Ishikawa (cell line): ENCODE results near the gene SIRT2.
A peak's percentile ranks its signal among the peaks of the same experiment; 100 is the strongest.

Experiments used
- CEBPB ChIP-seq: IDR thresholded peaks from 2 replicates; pipeline ENCODE4 v1.6.1; 2012
- CREB1 ChIP-seq: IDR thresholded peaks from 2 replicates; pipeline ENCODE4 v1.6.1; 2012; ENCODE audit warnings: low read depth
- EGR1 ChIP-seq: IDR thresholded peaks from 2 replicates; pipeline ENCODE4 v1.6.1; 2012
- EP300 ChIP-seq: IDR thresholded peaks from 2 replicates; pipeline ENCODE4 v1.6.1; 2012; ENCODE audit warnings: borderline replicate concordance
- FOXM1 ChIP-seq: IDR thresholded peaks from 2 replicates; pipeline ENCODE4 v1.6.1; 2012; ENCODE audit warnings: low read depth, borderline replicate concordance
- NFIC ChIP-seq: IDR thresholded peaks from 2 replicates; pipeline ENCODE4 v1.6.1; 2012
- RAD21 ChIP-seq: IDR thresholded peaks from 2 replicates; pipeline ENCODE4 v1.6.1; 2012; ENCODE audit warnings: low read depth
- TAF1 ChIP-seq: IDR thresholded peaks from 2 replicates; pipeline ENCODE4 v1.6.1; 2012; ENCODE audit warnings: low read depth, mild to moderate bottlenecking
- TCF12 ChIP-seq: IDR thresholded peaks from 2 replicates; pipeline ENCODE4 v1.6.1; 2012; ENCODE audit warnings: low read depth
- TEAD4 ChIP-seq: IDR thresholded peaks from 2 replicates; pipeline ENCODE4 v1.6.1; 2012
- YY1 ChIP-seq: IDR thresholded peaks from 2 replicates; pipeline ENCODE4 v1.6.1; 2012; ENCODE audit warnings: low read depth
- ZBTB7A ChIP-seq: IDR thresholded peaks from 2 replicates; pipeline ENCODE4 v1.6.1; 2012; ENCODE audit warnings: low read depth
- TF ChIP-seq, protein P1 (sequence below): IDR thresholded peaks from 2 replicates; pipeline ENCODE4 v1.6.1; 2012
- TF ChIP-seq, protein P2 (sequence below): IDR thresholded peaks from 2 replicates; pipeline ENCODE4 v1.6.1; 2012
- TF ChIP-seq, protein P3 (sequence below): IDR thresholded peaks from 2 replicates; pipeline ENCODE4 v1.6.1; 2012; ENCODE audit warnings: low read depth, mild to moderate bottlenecking

The SIRT2 gene

DNA sequence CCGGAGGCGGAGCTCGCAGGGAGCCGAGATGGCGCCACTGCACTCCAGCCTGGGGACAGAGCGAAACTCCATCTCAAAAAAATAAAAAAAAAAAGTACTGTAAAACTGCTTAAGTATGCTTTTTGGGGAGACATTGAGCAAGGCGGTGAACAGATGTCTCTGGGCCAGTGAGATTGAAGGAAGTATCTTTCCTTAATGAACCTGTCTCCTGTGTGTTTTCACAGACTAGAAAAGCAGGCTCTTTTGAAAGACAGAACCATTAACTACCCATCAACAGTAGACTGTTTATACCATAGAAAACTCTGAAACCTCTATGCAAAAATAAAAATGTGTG lies 66.4 kb downstream of the SIRT2 start:
- TF ChIP-seq NFIC (no peak), TAF1 (no peak), TEAD4 (no peak), RAD21 (no peak), YY1 (no peak), TCF12 (no peak), CREB1 (no peak), FOXM1 (no peak), EGR1 (no peak), EP300 (no peak)
- TF ChIP-seq, protein P1, sequence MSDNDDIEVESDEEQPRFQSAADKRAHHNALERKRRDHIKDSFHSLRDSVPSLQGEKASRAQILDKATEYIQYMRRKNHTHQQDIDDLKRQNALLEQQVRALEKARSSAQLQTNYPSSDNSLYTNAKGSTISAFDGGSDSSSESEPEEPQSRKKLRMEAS = no peak
- TF ChIP-seq, protein P2, sequence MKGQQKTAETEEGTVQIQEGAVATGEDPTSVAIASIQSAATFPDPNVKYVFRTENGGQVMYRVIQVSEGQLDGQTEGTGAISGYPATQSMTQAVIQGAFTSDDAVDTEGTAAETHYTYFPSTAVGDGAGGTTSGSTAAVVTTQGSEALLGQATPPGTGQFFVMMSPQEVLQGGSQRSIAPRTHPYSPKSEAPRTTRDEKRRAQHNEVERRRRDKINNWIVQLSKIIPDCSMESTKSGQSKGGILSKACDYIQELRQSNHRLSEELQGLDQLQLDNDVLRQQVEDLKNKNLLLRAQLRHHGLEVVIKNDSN = no peak

DNA sequence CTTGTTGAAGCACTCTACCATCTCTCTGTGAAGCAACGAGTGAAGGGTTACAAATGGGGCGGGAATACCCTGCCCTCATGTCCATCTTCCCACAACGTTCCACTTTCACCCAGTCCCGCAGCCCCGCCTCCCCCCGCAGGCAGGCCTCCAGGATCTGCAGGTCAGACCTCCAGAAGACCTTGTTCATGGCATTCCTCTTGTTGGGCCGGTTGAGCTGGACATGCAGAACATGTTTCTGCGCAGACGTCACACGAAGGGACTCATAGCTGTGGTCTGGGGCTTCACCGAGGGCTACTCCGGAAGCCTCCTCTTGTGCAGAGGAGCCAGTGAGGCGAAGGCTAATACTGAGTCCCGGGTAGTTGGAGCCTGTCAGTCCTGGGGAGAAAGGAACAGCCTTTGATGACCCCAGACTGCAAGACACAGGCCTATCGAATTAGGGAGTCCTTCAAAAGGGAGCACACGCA lies 68.2 kb downstream of the SIRT2 start:
- TF ChIP-seq EGR1 (no peak), TCF12 (no peak), FOXM1 (no peak), RAD21 (peak; percentile 18; the same call in 1 of the 2 replicates), TEAD4 (peak; percentile 77), EP300 (no peak)
- TF ChIP-seq, protein P2 = no peak

DNA sequence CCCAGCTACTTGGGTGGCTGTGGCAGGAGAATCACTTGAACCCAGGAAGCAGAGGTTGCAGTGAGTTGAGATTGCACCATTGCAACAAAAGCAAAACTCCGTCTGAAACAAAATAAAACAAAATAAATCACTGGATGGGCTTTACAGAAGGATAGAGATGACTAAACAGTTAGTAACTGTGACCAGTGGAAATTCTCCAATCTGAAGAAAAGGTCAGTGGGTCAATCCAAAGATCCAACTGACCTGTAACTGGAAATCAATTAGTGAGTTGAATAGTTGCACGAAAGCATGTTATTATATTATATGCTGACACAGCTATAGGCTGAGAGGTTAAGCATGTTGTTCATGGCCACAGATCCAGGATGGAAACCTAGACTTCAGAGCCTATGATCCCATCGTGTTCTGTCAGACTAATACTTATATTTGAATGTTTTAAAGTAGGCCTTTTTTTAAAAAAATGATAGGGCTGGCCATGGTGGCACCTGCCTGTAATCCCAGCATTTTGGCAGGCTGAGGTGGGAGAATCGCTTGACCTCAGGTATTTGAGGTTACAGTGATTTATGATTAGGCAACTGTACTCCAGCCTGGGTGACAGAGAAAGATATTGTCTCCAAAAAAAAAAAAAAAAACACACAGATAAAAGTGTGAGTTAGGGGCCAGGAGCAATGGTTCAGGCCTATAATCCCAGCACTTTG lies 69.2 kb downstream of the SIRT2 start:
- TF ChIP-seq RAD21 (no peak), YY1 (no peak), ZBTB7A (no peak), CEBPB (no peak), CREB1 (no peak), EGR1 (no peak), EP300 (no peak), TEAD4 (no peak), TCF12 (no peak), NFIC (no peak), TAF1 (no peak), FOXM1 (no peak)
- TF ChIP-seq, protein P3, sequence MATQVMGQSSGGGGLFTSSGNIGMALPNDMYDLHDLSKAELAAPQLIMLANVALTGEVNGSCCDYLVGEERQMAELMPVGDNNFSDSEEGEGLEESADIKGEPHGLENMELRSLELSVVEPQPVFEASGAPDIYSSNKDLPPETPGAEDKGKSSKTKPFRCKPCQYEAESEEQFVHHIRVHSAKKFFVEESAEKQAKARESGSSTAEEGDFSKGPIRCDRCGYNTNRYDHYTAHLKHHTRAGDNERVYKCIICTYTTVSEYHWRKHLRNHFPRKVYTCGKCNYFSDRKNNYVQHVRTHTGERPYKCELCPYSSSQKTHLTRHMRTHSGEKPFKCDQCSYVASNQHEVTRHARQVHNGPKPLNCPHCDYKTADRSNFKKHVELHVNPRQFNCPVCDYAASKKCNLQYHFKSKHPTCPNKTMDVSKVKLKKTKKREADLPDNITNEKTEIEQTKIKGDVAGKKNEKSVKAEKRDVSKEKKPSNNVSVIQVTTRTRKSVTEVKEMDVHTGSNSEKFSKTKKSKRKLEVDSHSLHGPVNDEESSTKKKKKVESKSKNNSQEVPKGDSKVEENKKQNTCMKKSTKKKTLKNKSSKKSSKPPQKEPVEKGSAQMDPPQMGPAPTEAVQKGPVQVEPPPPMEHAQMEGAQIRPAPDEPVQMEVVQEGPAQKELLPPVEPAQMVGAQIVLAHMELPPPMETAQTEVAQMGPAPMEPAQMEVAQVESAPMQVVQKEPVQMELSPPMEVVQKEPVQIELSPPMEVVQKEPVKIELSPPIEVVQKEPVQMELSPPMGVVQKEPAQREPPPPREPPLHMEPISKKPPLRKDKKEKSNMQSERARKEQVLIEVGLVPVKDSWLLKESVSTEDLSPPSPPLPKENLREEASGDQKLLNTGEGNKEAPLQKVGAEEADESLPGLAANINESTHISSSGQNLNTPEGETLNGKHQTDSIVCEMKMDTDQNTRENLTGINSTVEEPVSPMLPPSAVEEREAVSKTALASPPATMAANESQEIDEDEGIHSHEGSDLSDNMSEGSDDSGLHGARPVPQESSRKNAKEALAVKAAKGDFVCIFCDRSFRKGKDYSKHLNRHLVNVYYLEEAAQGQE = no peak
- TF ChIP-seq, protein P1 = no peak
- TF ChIP-seq, protein P2 = no peak
